Liver (tissue), 3 donors: ENCODE results near the gene ATIC.

Experiments used
- EGR1 ChIP-seq, 2 donors: IDR thresholded peaks; 2 replicates each; pipeline ENCODE4 v1.6.1; 2016 to 2018; ENCODE audit warnings: antibody characterized with exemption in 2 of 2, low read depth in 2 of 2
- HNF4A ChIP-seq, 2 donors: conservative IDR thresholded peaks; 2 replicates each; pipeline ENCODE4 v1.6.1; 2016; ENCODE audit warnings: antibody characterized with exemption in 2 of 2, mild to moderate bottlenecking in 2 of 2
- JUND ChIP-seq, 2 donors: IDR thresholded peaks; 2 replicates each; pipeline ENCODE4 v1.6.1; 2016; ENCODE audit warnings: antibody characterized with exemption in 2 of 2
- RAD21 ChIP-seq, 2 donors: IDR thresholded peaks; 2 replicates each; pipeline ENCODE4 v1.6.1; 2016; ENCODE audit warnings: antibody characterized with exemption in 2 of 2, mild to moderate bottlenecking in 2 of 2
- SP1 ChIP-seq: IDR thresholded peaks from 2 replicates; pipeline ENCODE4 v1.6.1; 2018; ENCODE audit warnings: antibody characterized with exemption, mild to moderate bottlenecking
- TF ChIP-seq, protein P1 (sequence below): fragments of 150-350 bp; IDR thresholded peaks from 2 replicates; pipeline ENCODE4 v1.5.1; 2017; ENCODE audit warnings: improper control_type of control experiment, low read depth, low read length; ENCODE audit not compliant: missing input control
- TF ChIP-seq, protein P2 (sequence below): IDR thresholded peaks from 2 replicates; pipeline ENCODE4 v1.6.1; 2016; ENCODE audit warnings: antibody characterized with exemption
- donor health status: healthy.
- donor health status: healthy.

DNA sequence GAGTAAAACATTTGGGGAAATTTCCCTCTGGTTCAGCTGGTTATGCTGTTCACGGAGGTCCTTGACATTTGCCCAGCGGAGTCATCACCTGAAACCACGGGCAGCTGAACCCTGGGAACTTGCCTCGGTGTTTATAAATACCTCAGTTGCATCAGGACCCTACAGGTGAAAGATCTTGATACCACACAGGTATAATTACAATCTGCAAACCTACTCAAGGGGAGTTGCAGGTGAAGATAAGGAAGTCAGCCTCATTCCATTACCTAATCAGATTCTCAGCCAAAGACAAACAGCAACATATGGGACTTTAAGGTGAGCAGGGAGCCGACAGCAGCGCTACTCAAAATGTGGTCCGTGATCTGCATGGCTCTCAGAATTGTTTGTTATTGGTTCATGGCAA lies 37.0 kb upstream of the ATIC start:
- TF ChIP-seq, protein P1, sequence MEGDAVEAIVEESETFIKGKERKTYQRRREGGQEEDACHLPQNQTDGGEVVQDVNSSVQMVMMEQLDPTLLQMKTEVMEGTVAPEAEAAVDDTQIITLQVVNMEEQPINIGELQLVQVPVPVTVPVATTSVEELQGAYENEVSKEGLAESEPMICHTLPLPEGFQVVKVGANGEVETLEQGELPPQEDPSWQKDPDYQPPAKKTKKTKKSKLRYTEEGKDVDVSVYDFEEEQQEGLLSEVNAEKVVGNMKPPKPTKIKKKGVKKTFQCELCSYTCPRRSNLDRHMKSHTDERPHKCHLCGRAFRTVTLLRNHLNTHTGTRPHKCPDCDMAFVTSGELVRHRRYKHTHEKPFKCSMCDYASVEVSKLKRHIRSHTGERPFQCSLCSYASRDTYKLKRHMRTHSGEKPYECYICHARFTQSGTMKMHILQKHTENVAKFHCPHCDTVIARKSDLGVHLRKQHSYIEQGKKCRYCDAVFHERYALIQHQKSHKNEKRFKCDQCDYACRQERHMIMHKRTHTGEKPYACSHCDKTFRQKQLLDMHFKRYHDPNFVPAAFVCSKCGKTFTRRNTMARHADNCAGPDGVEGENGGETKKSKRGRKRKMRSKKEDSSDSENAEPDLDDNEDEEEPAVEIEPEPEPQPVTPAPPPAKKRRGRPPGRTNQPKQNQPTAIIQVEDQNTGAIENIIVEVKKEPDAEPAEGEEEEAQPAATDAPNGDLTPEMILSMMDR, result no peak
- TF ChIP-seq JUND (IDR thresholded peaks at IDR 0.05) (no peak), HNF4A (conservative IDR thresholded peaks at IDR 0.05) (no peak), RAD21 (IDR thresholded peaks at IDR 0.05) (no peak), EGR1 (IDR thresholded peaks at IDR 0.05; ENCODE audit: low read depth in 2 of 2) (no peak), SP1 (no peak)
- TF ChIP-seq, protein P2, sequence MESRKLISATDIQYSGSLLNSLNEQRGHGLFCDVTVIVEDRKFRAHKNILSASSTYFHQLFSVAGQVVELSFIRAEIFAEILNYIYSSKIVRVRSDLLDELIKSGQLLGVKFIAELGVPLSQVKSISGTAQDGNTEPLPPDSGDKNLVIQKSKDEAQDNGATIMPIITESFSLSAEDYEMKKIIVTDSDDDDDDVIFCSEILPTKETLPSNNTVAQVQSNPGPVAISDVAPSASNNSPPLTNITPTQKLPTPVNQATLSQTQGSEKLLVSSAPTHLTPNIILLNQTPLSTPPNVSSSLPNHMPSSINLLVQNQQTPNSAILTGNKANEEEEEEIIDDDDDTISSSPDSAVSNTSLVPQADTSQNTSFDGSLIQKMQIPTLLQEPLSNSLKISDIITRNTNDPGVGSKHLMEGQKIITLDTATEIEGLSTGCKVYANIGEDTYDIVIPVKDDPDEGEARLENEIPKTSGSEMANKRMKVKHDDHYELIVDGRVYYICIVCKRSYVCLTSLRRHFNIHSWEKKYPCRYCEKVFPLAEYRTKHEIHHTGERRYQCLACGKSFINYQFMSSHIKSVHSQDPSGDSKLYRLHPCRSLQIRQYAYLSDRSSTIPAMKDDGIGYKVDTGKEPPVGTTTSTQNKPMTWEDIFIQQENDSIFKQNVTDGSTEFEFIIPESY, result no peak
